ENCODE results near the gene TIMMDC1.

TIMMDC1 gene

GRCh38 chr3:119498186-119499011 is at the start of gene TIMMDC1:
TIMMDC1 (plus strand) TSS chr3:119498547; CDS start chr3:119498734, 187 bp downstream.
- peak; percentile 98 for DNase-seq

GRCh38 chr3:119453822-119454221 is 44.5 kb upstream of the TIMMDC1 start:
- no peak for DNase-seq

GRCh38 chr3:119456469-119456868 is 41.9 kb upstream of the TIMMDC1 start:
- no peak for DNase-seq

GRCh38 chr3:119457246-119457645 is 41.1 kb upstream of the TIMMDC1 start:
- DNase-seq: no peak

- peak; percentile 98 for DNase-seq
Measured at GRCh38 chr3:119463171-119464169, 34.9 kb upstream of the TIMMDC1 start, which contains the start of gene TMEM39A. TMEM39A (minus strand) TSS chr3:119463615; CDS start chr3:119462074, 1,541 bp downstream.

- no peak for DNase-seq
Measured at GRCh38 chr3:119468041-119468440, 30.3 kb upstream of the TIMMDC1 start.

- DNase-seq: no peak
Measured at GRCh38 chr3:119469418-119470189, 28.7 kb upstream of the TIMMDC1 start.

GRCh38 chr3:119470866-119471265 is 27.5 kb upstream of the TIMMDC1 start:
- DNase-seq: no peak

- DNase-seq: no peak
Measured at GRCh38 chr3:119481079-119481478, 17.3 kb upstream of the TIMMDC1 start.

GRCh38 chr3:119483101-119483500 is 15.2 kb upstream of the TIMMDC1 start:
- DNase-seq: no peak

- DNase-seq: no peak
Measured at GRCh38 chr3:119485563-119485962, 12.8 kb upstream of the TIMMDC1 start.

GRCh38 chr3:119490153-119490552 is 8.2 kb upstream of the TIMMDC1 start:
- DNase-seq: no peak

- no peak for DNase-seq
Measured at GRCh38 chr3:119492128-119492527, 6.2 kb upstream of the TIMMDC1 start.

GRCh38 chr3:119492810-119493209 is 5.5 kb upstream of the TIMMDC1 start:
- no peak for DNase-seq

GRCh38 chr3:119494597-119494996 is 3.8 kb upstream of the TIMMDC1 start:
- no peak for DNase-seq

- DNase-seq: no peak
Measured at GRCh38 chr3:119497820-119498185, 544 bp upstream of the TIMMDC1 start.

- no peak for DNase-seq
Measured at GRCh38 chr3:119500265-119500664, 1.9 kb downstream of the TIMMDC1 start.

GRCh38 chr3:119500901-119501300 is 2.6 kb downstream of the TIMMDC1 start:
- no peak for DNase-seq

- no peak for DNase-seq
Measured at GRCh38 chr3:119506631-119507030, 8.3 kb downstream of the TIMMDC1 start.

- no peak for DNase-seq
Measured at GRCh38 chr3:119507404-119507803, 9.1 kb downstream of the TIMMDC1 start.

GRCh38 chr3:119508172-119508845 is 10.0 kb downstream of the TIMMDC1 start:
- peak; percentile 21 for DNase-seq

- DNase-seq: no peak
Measured at GRCh38 chr3:119510690-119511089, 12.3 kb downstream of the TIMMDC1 start.
